A204.1 (cell line): ENCODE measurements around the gene JMY.

Experiments used
- FAIRE-seq: peaks from 2 replicates; lab custom pipeline; 2012; peaks lifted over from hg19 to GRCh38; lab: Jason Lieb, UNC

Gene JMY

GRCh38 chr5:79297661-79298060 is 61.7 kb downstream of the JMY start:
- no peak for FAIRE-seq

GRCh38 chr5:79301046-79301712 is 65.2 kb downstream of the JMY start:
- FAIRE-seq: no peak

GRCh38 chr5:79302454-79302853 is 66.5 kb downstream of the JMY start:
- no peak for FAIRE-seq

GRCh38 chr5:79305706-79306105 is 69.8 kb downstream of the JMY start:
- FAIRE-seq: no peak

GRCh38 chr5:79318935-79319614 is 83.1 kb downstream of the JMY start:
- FAIRE-seq: no peak

GRCh38 chr5:79329453-79329852 is 93.5 kb downstream of the JMY start:
- FAIRE-seq: no peak

- FAIRE-seq: no peak
These were observed 94.1 kb downstream of the JMY start for GRCh38 chr5:79330071-79330470.

- no peak for FAIRE-seq
These were observed 98.1 kb downstream of the JMY start for GRCh38 chr5:79333852-79334557.

- no peak for FAIRE-seq
These were observed 110.5 kb downstream of the JMY start for GRCh38 chr5:79346420-79346824.

- FAIRE-seq: no peak
These were observed 113.1 kb downstream of the JMY start for GRCh38 chr5:79349047-79349446.

- no peak for FAIRE-seq
These were observed 114.0 kb downstream of the JMY start for GRCh38 chr5:79349881-79350280.

- FAIRE-seq: no peak
These were observed 121.5 kb downstream of the JMY start for GRCh38 chr5:79357398-79357797.
